A549 (cell line): ENCODE data around the gene GABRA5. TPM values are rescaled to one million over a fixed set of nuclear protein-coding genes. Genes with fewer than 3 reads are reported as not detected.

Experiments
- ATAC-seq, 2 experiments: fragments of 200-7000 bp in 1 of 2; fragments of >200 bp in 1 of 2; cut with Nextera tagmentation in 1 of 2; cut with Tn5 transposase in 1 of 2; 3 replicates each; pipeline versions ENCODE4 v1.8.0 to v1.9.1; 2018 to 2020; ENCODE audit warnings: mild to moderate bottlenecking in 1 of 2, moderate library complexity in 1 of 2
- CTCF ChIA-PET: fragments of 300-600 bp; sonication (Branson Sonifier 250); formaldehyde crosslinking; extraction: SDS; loops from one replicate; lab custom pipeline; 2021; ENCODE audit warnings: antibody characterized with exemption, inconsistent platforms; lab: Yijun Ruan, JAX
- POLR2A ChIA-PET: fragments of 350-600 bp; formaldehyde crosslinking; extraction: SDS; loops from one replicate; lab custom pipeline; 2021; ENCODE audit warnings: antibody characterized with exemption, inconsistent platforms; lab: Yijun Ruan, JAX
- DNase-seq, 2 experiments: peaks; one replicate each; pipeline versions ENCODE4 v3.0.0 to v3.0.0-alpha.2; 2011 to 2016; ENCODE audit warnings: low read depth in 1 of 2, low spot score in 1 of 2
- FAIRE-seq: peaks from 2 replicates; lab custom pipeline; 2011; peaks lifted over from hg19 to GRCh38; lab: Jason Lieb, UNC
- H3K27ac ChIP-seq, 2 experiments: fragments of >200 bp; sonication (Bioruptor Twin); formaldehyde crosslinking; 3 replicates each; pipeline ENCODE4 v1.5.1; 2016 to 2017
- H3K4me1 ChIP-seq: fragments of >200 bp; sonication (Bioruptor Twin); formaldehyde crosslinking; 3 replicates; pipeline ENCODE4 v1.6.1; 2016
- H3K4me2 ChIP-seq: fragments of >200 bp; sonication (Bioruptor Twin); formaldehyde crosslinking; 3 replicates; pipeline ENCODE4 v1.6.1; 2016
- H3K4me3 ChIP-seq: fragments of >200 bp; sonication (Bioruptor Twin); formaldehyde crosslinking; 3 replicates; pipeline ENCODE4 v1.5.1; 2016
- H3K9me3 ChIP-seq: fragments of >200 bp; sonication (Bioruptor Twin); formaldehyde crosslinking; 3 replicates; pipeline ENCODE4 v1.6.1; 2016
- CHD2 ChIP-seq: fragments of 150-350 bp; IDR thresholded peaks from 2 replicates; pipeline ENCODE4 v1.6.1; 2014; ENCODE audit warnings: low read length; ENCODE audit not compliant: partially characterized antibody
- CHD4 ChIP-seq: fragments of 200-600 bp; sonication (generic); IDR thresholded peaks from 2 replicates; pipeline ENCODE4 v1.6.1; 2016; ENCODE audit warnings: antibody characterized with exemption, mild to moderate bottlenecking, borderline replicate concordance
- EHF ChIP-seq: fragments of 250-450 bp; sonication (Bioruptor Pico); IDR thresholded peaks from 2 replicates; pipeline ENCODE4 v1.5.0; 2020; ENCODE audit warnings: mild to moderate bottlenecking
- EHMT2 ChIP-seq: fragments of 200-600 bp; sonication (generic); IDR thresholded peaks from 2 replicates; pipeline ENCODE4 v1.6.1; 2016; ENCODE audit warnings: antibody characterized with exemption, low read depth, mild to moderate bottlenecking, moderate library complexity
- FOSB ChIP-seq: fragments of 250-450 bp; sonication (Bioruptor Pico); IDR thresholded peaks from 2 replicates; pipeline ENCODE4 v1.5.0; 2020; ENCODE audit warnings: mild to moderate bottlenecking, moderate library complexity
- FOSL2 ChIP-seq, 2 experiments: fragments of 450-650 bp in 1 of 2; fragments of >200 bp in 1 of 2; sonication (Bioruptor Twin) in 1 of 2; formaldehyde crosslinking; IDR thresholded peaks; 2 replicates each; pipeline versions ENCODE4 v1.5.0 to v1.6.1; 2016 to 2020; ENCODE audit warnings: mild to moderate bottlenecking in 1 of 2, moderate library complexity in 1 of 2
- HEYL ChIP-seq: fragments of 250-450 bp; sonication (Bioruptor Pico); IDR thresholded peaks from 2 replicates; pipeline ENCODE4 v1.8.0; 2021; ENCODE audit warnings: mild to moderate bottlenecking, moderate library complexity
- HOXB5 ChIP-seq: fragments of 250-450 bp; sonication (Bioruptor Pico); IDR thresholded peaks from 2 replicates; pipeline ENCODE4 v1.5.0; 2020; ENCODE audit warnings: mild to moderate bottlenecking, moderate library complexity
- JUNB ChIP-seq: fragments of >200 bp; sonication (Bioruptor Twin); formaldehyde crosslinking; IDR thresholded peaks from 2 replicates; pipeline ENCODE4 v1.6.1; 2016
- KDM1A ChIP-seq: fragments of 200-600 bp; sonication (generic); IDR thresholded peaks from 2 replicates; pipeline ENCODE4 v1.6.1; 2016; ENCODE audit warnings: low read depth, mild to moderate bottlenecking
- MAZ ChIP-seq: fragments of 150-350 bp; IDR thresholded peaks from 2 replicates; pipeline ENCODE4 v1.6.1; 2014; ENCODE audit warnings: antibody characterized with exemption, low read depth, low read length, borderline replicate concordance
- NFE2L2 ChIP-seq: fragments of 150-350 bp; conservative IDR thresholded peaks from 2 replicates; pipeline ENCODE4 v1.6.1; 2014; ENCODE audit warnings: low read length
- NR3C1 ChIP-seq: fragments of >200 bp; sonication (Bioruptor Twin); formaldehyde crosslinking; IDR thresholded peaks from 3 replicates; pipeline ENCODE4 v1.6.1; 2017
- POLR2A ChIP-seq: IDR thresholded peaks from 2 replicates; pipeline ENCODE4 v1.6.1; 2012; ENCODE audit warnings: mild to moderate bottlenecking, low read length
- RFX5 ChIP-seq: fragments of 450-650 bp; IDR thresholded peaks from 2 replicates; pipeline ENCODE4 v1.7.1; 2014; ENCODE audit warnings: antibody characterized with exemption, mild to moderate bottlenecking, moderate library complexity
- SMC3 ChIP-seq: fragments of >200 bp; sonication (Bioruptor Twin); formaldehyde crosslinking; IDR thresholded peaks from 3 replicates; pipeline ENCODE4 v1.6.1; 2018; ENCODE audit warnings: inconsistent platforms
- TP53 ChIP-seq: fragments of 250-450 bp; sonication (Bioruptor Pico); IDR thresholded peaks from 2 replicates; pipeline ENCODE4 v1.5.0; 2021; ENCODE audit warnings: mild to moderate bottlenecking, moderate library complexity
- ZC3H11A ChIP-seq: fragments of 450-650 bp; IDR thresholded peaks from 2 replicates; pipeline ENCODE4 v1.6.1; 2014; ENCODE audit warnings: antibody characterized with exemption, mild to moderate bottlenecking
- ZFP36 ChIP-seq: fragments of 450-650 bp; IDR thresholded peaks from 2 replicates; pipeline ENCODE4 v1.6.1; 2014; ENCODE audit warnings: borderline replicate concordance; ENCODE audit not compliant: partially characterized antibody
- ZSCAN20 ChIP-seq: fragments of 250-450 bp; sonication (Bioruptor Pico); IDR thresholded peaks from 2 replicates; pipeline ENCODE4 v1.8.0; 2022; ENCODE audit warnings: mild to moderate bottlenecking, moderate library complexity
- WGBS: methylation state at CpG from one replicate; pipeline ENCODE4 v1.1.6; 2017; ENCODE audit errors: missing lambda C conversion rate; 5-methylcytosine and 5-hydroxymethylcytosine counted together
- polyA plus RNA-seq, 4 experiments: library from polyadenylated mRNA; depleted of rRNA in 3 of 4; stranded (reverse); fragments of >200 nt; fragmentation: RNase III in 1 of 4; extraction: RNeasy Plus Mini Kit Qiagen cat#74134 plus additional on column Dnase treatment in 1 of 4; gene quantifications; 2 replicates in 3 of 4; 3 replicates in 1 of 4; pipeline ENCODE4 v1.2.3, GENCODE V29; 2011 to 2017
- TF ChIP-seq, protein P1 (sequence below): fragments of >200 bp; sonication (Bioruptor Twin); formaldehyde crosslinking; IDR thresholded peaks from 3 replicates; pipeline ENCODE4 v1.6.1; 2016
- TF ChIP-seq, protein P2 (sequence below): IDR thresholded peaks from 2 replicates; pipeline ENCODE4 v1.6.1; 2012
- TF ChIP-seq, protein P3 (sequence below): fragments of 450-650 bp; IDR thresholded peaks from 2 replicates; pipeline ENCODE4 v1.6.1; 2014; ENCODE audit warnings: antibody characterized with exemption

GABRA5 gene
- polyA plus RNA-seq, 2 of the 4 experiments (the other 2 are of a cell fraction) = 89.1 to 91.7 TPM

DNA sequence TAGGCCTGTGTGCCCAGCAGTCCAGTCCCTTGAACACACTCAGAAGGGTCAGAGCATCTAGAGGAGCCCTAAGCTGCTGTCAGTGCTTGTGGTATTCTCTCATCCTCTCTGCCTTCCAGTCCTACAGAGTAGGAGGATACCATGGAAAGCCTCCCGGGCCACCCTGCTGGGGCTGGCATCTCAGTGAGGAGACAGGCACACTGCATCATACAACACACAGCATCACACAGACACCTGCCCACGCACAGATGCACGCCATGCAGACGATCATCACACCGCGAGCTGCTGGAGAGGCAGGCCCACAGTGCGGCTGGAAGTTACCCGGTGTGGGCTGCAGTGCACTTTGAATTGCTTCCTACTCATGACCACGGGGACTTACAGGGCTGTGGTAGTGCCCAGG lies 15.2 kb downstream of the GABRA5 start:
- POLR2A ChIA-PET = no interaction called here
- TF ChIP-seq, protein P1, sequence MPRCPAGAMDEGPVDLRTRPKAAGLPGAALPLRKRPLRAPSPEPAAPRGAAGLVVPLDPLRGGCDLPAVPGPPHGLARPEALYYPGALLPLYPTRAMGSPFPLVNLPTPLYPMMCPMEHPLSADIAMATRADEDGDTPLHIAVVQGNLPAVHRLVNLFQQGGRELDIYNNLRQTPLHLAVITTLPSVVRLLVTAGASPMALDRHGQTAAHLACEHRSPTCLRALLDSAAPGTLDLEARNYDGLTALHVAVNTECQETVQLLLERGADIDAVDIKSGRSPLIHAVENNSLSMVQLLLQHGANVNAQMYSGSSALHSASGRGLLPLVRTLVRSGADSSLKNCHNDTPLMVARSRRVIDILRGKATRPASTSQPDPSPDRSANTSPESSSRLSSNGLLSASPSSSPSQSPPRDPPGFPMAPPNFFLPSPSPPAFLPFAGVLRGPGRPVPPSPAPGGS = no peak
- TF ChIP-seq MAZ = no peak
- TF ChIP-seq HOXB5 (CRISPR knock-in tag) = no peak
- TF ChIP-seq HEYL = no peak
- no peak for TF ChIP-seq EHF
- TF ChIP-seq POLR2A = no peak
- TF ChIP-seq KDM1A = no peak
- no peak for TF ChIP-seq JUNB
- TF ChIP-seq ZFP36 = no peak
- TF ChIP-seq, protein P2, sequence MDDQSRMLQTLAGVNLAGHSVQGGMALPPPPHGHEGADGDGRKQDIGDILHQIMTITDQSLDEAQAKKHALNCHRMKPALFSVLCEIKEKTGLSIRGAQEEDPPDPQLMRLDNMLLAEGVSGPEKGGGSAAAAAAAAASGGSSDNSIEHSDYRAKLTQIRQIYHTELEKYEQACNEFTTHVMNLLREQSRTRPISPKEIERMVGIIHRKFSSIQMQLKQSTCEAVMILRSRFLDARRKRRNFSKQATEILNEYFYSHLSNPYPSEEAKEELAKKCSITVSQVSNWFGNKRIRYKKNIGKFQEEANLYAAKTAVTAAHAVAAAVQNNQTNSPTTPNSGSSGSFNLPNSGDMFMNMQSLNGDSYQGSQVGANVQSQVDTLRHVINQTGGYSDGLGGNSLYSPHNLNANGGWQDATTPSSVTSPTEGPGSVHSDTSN = no peak
- TF ChIP-seq FOSB (CRISPR knock-in tag) = no peak
- no peak for TF ChIP-seq CHD2
- H3K4me1 ChIP-seq = no peaks in the 10 kb centered on the region
- no peak overlapping the region for H3K4me2 ChIP-seq
- 80% methylated on average over 8 of the region's 9 CpGs for WGBS
- no peaks in the 10 kb centered on the region for H3K9me3 ChIP-seq
- no peak overlapping the region for H3K27ac ChIP-seq
- no peak overlapping the region for H3K4me3 ChIP-seq
- no peak for FAIRE-seq
- DNase-seq = no peak
- ATAC-seq = no peak
- CTCF ChIA-PET = interaction anchor here (1.3 to 2.0 kb wide), 2 partner anchors 9 to 477 kb away, joined by 5 to 6 read pairs; no protein-coding TSS in a partner anchor

DNA sequence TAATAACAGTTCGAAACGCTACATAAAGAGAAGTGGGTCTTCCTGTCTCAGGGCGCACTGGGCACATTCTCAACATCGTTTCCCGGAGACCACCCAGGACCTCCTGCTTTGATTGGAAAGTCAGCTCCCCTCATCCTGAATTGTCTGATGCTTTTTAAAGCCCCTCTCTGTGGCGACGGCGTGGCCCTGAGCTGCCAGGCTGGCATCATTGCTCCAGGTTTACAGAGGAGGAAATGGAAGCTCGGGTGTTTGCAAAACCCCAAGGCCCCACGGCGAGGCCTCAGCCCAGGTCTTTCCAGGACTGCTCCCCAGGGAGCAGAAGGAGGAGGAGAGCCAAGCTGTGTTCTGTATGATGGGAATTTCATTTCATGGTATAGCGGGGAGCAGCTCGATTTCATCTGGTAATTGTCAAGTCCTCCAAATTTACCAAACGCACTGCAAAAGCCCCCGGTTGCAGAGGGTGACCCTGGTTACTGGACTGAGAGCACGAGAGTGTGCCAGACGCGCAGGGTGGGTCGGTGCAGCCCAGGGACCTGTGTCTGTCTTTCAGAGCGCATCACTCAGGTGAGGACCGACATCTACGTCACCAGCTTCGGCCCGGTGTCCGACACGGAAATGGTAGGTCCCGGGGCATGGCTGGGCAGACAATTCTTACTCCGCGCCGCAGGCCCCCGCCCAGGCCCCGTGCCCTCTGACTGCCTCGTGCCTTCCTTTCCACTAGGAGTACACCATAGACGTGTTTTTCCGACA lies 15.9 kb downstream of the GABRA5 start:
- no peak for ATAC-seq
- no peak for DNase-seq
- TF ChIP-seq HOXB5 (CRISPR knock-in tag) (no peak), TP53 (CRISPR knock-in tag) (no peak), RFX5 (no peak), NR3C1 (no peak), FOSB (CRISPR knock-in tag) (no peak), NFE2L2 (no peak), FOSL2 (IDR thresholded peaks at IDR 0.05) (no peak), FOSL2 (CRISPR knock-in tag; IDR thresholded peaks at IDR 0.05) (no peak), EHMT2 (no peak), SMC3 (no peak), ZSCAN20 (no peak), CHD4 (no peak), ZC3H11A (no peak)
- TF ChIP-seq, protein P3, sequence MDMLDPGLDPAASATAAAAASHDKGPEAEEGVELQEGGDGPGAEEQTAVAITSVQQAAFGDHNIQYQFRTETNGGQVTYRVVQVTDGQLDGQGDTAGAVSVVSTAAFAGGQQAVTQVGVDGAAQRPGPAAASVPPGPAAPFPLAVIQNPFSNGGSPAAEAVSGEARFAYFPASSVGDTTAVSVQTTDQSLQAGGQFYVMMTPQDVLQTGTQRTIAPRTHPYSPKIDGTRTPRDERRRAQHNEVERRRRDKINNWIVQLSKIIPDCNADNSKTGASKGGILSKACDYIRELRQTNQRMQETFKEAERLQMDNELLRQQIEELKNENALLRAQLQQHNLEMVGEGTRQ = no peak
- POLR2A ChIA-PET = no interaction called here
- WGBS = 79% methylated on average over 33 of the region's 35 CpGs
- no peak overlapping the region for H3K4me2 ChIP-seq
- CTCF ChIA-PET = interaction anchor here (1.3 to 2.0 kb wide), 2 partner anchors 8 to 476 kb away, joined by 5 to 6 read pairs; no protein-coding TSS in a partner anchor
- no peak overlapping the region for H3K27ac ChIP-seq
- FAIRE-seq = no peak
- no peaks in the 10 kb centered on the region for H3K9me3 ChIP-seq
- H3K4me1 ChIP-seq = peaks cover 5% of the 10 kb centered on the region
- H3K4me3 ChIP-seq = no peak overlapping the region
